ENCODE measurements around the gene LRRIQ4.

LRRIQ4 gene

DNA sequence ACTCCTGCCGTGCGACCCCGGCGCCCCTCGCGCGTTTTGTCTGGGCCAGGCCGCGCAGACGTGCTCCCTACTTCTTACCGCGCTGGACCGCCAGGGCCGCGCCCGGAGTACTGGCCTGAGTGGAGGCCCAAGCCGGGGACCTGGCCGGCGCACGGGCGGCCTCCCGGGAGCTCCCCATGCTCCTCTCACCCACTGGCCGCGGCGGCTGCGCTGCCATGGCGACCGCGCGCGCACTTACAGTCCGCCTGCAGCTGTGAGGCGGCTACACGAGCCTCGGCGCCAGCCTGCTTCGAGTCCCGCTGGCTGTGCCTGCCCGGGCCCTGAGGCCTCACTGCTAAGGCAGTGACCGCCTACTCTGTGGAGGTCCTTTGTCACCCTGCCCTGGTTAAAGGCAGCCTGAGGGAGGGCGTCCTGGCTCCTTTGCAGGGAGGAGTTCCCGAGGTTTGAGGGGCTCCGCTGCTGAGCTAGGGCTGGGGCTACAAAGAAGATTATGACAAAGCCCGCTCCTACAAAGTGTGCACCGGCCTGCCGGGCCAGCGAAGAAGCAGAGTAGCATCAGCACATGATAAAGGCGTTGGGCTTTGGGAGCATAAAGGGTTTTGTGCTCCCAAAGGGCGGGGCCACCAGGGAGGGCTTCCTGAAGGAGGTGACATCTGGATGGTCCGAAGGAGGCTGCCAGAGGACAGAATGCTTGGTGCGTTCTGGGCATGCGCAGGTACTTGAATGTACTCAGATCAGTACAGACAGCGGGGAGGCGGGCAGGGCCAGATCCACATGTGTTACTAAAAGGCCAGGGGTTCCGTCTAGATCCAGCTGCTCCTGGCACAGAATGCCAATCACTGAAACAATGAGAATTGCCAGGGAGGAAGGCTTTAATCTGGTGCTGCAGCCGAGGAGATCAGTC is at the start of gene LRRIQ4, which contains the start of gene LRRC34:
TSS of gene LRRIQ4 (plus strand) at position 539 of the 904 bp plus-strand sequence. CDS start 9,052 bp downstream, outside the sequence.
TSS of gene LRRC34 (minus strand) at position 573 of the 904 bp plus-strand sequence. CDS start at position 217, 356 bp downstream.
- DNase-seq (ENCODE audit: low read depth in 2 of 2) = peak; percentile 73

DNA sequence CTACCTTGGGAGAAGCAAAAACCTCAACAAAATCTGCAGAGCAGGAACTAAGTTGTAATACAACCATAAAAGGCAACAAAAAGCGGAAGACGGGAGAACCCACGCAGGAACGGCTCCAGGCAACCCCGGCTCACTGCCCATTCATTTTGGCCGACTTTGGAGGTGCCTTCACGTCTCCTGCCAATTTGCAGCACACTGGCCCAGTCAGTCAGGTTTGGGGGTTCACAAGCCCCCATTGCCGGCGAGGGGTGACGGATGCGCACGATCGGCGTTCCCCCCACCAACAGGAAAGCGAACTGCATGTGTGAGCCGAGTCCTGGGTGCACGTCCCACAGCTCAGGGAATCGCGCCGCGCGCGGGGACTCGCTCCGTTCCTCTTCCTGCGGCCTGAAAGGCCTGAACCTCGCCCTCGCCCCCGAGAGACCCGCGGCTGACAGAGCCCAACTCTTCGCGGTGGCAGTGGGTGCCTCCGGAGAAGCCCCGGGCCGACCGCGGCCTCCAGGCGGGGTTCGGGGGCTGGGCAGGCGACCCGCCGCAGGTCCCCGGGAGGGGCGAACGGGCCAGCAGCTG is 48.3 kb upstream of the LRRIQ4 start:
- DNase-seq (ENCODE audit: low read depth in 2 of 2) = peak; percentile 40 to 45

DNA sequence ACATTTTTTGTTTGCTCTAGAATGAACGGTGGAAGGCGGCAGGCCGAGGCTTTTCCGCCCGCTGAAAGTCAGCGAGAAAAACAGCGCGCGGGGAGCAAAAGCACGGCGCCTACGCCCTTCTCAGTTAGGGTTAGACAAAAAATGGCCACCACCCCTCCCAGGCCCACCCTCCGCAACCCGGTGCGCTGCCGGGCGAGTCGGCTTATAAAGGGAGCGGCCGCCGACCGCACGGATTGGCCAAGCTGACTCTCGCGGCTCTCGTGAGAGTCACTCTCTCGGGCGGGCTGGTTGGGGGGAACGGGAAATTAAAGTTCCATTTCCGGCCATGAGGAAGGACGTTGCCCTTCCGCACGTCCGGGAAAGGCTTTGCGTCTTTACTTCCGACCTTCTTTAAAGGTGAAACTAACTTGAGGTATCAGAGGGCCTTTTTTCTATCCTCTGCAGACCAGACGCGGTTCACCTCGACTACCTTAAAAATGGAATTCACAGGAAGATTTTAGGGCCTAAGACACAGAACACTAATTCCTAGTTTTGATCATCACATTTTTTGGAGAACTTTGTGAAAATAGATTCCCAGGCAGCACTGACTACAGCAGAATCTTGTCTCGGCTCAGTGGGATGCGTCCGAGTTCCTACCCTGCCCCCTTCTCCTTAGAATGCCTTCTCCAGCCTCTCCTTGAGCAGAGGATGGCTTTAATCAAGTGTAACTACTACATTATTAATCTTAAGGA is 47.6 kb upstream of the LRRIQ4 start, which contains the start of gene TERC:
TSS of gene TERC (minus strand) at position 179 of the 731 bp plus-strand sequence.
- DNase-seq (ENCODE audit: low read depth in 2 of 2) = peak; percentile 84 to 87

DNA sequence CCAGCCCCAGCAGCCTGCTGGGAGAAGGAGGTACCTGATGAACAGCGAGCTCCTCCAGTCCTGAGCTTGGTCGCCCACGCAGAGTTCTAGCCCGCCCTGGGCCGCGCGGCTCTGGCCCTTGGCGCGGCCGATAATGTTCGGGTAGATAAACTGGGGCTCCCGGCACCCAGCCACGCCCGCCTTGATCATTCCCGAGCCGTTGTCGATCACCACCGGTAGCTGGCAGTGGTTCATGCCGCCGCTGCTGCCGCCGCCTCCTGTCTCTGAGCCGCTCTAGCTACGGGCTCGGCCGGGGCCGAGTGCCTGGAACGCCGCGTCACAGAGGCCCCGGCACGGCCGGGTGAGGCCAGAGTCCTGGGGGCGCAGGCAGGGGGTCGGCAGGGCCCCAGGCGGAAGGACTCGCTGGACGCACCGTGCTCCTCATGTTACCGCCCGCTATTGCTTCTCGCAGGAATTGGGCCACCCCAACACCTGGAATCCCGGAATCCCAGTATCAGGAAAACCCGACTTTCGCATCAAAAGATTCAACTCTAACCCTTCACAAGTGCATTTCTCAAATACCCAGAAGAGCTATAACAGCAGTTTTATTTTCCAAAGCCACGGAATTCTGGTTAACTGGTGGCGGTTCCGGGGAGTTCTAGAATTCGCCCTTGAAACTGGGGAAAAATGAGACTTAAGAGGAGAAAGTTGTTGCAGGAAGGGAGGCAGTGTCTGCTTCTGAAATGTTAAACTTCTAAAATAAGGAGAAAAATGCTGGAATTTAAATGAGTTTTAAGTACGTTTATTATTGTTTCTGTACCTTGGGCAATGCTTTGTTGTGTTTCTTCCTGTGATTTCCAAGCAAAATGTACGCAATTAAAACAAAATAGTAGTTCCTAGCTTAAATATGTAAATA is 43.1 kb upstream of the LRRIQ4 start, which contains the start of gene ACTRT3:
TSS of gene ACTRT3 (minus strand) at position 275 of the 895 bp plus-strand sequence. CDS start at position 234, 41 bp downstream.
- DNase-seq (ENCODE audit: low read depth in 2 of 2) = peak; percentile 57 to 60

DNA sequence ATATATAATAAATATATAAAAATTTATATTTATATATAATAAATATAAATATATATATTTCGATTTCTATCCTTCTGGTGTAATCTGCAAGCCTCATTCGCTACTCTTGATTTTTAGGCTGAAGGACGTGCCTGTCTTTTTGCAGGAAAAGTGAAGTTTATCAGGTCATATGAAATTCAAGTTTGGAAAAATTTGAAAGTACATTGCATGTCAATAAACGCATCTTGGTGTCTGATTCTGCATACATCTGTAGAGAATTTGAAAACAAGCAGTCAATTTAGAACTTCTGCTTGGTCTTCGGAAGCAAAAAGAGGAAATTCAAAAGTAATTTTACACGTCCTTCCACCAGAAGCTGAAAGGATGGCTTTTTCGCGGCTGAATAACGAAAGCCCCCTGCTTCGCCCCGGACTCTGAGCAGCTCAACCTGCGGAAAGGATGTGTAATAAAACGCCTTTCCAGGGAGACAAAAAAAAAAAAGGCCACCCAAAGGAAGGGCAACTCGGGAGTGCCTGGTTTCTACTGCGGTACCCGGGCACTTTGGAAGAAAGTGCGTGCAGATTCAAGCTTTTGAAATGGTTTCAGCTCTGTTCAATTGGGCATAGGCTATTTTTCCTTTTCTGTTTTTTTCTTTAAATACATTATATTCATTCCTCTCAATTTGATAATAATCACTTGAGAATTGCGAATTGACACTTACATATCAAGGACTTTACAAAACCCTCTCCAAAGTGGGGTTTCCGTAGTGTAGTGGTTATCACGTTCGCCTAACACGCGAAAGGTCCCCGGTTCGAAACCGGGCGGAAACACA is 41.0 kb upstream of the LRRIQ4 start:
- no peak for DNase-seq (ENCODE audit: low read depth in 2 of 2)

DNA sequence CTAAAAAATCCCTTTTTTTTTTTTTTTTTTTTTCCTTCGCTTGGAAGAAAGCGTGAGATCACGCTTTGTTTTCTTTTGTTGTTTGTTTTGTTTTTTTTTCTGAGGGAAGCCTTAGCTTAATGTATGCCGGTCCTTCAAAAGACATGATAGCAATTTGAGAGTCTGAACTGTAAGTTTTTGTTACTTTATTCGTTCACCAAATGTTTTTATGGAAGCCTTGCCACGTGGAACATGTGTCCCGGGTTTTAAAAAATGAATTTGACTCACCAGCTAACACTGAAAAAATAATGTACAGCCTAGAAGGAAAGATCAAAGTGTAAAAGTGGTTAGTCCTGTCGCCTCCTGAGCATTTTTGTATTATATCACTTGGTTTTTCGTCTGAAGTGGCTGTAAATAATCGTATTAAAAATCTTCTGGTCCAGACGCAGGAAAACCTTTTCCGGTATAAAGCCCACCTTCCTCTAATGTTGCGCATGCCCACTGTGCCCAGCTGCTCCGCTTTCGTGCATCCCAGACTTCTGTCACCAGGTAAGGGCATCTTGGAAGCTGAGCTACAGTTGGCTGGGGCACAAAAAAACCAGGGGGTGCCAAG is 40.3 kb upstream of the LRRIQ4 start:
- DNase-seq (ENCODE audit: low read depth in 2 of 2) = peak in 1 of 2 donors; percentile 36

DNA sequence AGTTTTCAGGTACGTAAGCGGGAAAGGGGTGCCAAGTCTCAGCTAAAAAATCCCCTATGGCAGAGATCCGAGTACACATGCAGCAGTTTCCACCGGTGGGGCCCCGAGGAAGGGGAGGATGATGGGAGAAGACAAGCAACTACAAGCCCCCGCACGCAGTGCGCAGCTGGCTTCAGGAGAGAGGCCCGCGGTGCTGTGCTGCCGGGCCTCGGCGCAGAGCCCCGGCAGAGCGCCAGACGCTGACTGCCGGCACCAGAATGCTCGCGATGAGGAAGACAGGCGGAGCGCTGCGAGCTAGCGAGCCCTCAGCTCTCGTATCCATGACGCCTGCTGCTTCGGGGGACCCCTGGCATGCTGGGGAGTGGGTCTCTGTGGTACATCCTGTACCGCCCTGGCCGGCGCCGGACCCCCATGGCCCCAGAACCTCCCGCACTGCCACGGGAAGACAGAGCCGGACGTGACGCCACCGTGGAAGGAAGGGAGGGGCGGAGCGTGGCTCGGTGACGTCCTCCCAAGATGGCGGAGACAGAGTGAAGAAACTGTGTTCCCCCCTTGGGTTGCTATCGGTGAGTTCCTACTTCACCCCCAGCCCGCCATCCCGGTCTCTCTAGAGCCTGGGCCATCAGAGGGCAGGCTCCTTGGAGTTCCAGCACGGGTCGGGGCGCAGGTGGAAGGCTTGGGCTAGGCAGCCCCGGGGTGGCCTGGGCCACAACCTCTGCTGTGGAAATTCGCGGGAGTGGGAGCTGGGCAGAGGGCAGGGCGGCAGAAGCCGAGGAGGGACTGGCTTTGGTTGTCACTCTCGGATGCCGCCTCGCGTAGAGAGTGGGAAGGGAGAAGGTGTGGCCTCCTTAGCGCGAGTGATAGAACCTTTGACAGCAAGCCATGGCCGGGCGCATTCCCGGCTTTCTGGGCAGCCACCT is 39.5 kb upstream of the LRRIQ4 start, which contains the start of gene MYNN:
TSS of gene MYNN (plus strand) at position 500 of the 920 bp plus-strand sequence. CDS start 900 bp downstream, outside the sequence.
- DNase-seq (ENCODE audit: low read depth in 2 of 2) = peak; percentile 81 to 89

DNA sequence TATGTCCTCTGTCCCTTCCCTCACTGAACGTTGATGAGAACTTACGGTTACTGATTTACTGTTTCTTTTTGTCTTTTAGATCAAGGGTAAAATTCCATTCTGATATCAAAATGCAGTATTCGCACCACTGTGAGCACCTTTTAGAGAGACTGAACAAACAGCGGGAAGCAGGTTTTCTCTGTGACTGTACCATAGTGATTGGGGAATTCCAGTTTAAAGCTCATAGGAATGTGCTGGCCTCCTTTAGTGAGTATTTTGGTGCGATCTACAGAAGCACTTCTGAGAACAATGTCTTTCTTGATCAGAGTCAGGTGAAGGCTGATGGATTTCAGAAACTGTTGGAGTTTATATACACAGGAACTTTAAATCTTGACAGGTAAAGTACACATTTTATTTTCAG is 38.5 kb upstream of the LRRIQ4 start:
- DNase-seq (ENCODE audit: low read depth in 2 of 2) = no peak

DNA sequence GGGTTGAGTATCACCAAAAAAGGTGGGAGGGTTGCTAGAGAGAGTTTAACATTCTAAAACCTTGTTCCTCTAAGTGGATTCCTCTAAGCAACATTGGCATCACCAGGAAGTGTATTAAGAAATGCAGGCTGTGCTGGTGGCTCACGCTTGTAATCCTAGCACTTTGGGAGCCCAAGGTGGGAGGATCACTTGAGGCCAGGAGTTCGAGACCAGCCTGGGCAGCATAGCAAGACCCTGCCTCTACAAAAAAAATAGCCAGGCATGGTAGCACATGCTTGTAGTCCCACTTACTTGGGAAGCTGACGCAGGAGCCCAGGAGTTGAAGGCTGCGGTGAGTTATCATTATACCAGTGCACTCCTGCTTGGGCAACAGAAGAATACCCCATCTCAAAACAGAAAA is 34.8 kb upstream of the LRRIQ4 start:
- DNase-seq (ENCODE audit: low read depth in 2 of 2) = no peak

DNA sequence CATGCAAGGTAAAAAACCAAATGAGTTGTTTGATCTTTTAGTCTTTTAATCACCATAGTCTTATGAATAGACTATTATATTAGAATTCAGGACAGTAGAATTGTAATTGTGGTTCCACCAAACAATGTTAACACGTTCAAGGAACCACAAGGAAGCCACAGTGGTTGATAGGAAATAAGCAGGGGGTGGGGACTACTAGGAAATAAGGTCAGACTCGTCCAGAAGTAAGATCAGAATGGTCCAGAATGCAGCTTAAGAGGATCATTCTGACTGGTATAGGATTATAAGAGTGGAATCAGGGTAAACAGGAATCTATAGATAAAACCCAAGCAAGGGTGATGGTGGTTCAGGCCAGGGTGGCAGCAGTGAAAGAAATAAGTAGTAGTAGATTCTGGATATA is 31.9 kb upstream of the LRRIQ4 start:
- no peak for DNase-seq (ENCODE audit: low read depth in 2 of 2)

DNA sequence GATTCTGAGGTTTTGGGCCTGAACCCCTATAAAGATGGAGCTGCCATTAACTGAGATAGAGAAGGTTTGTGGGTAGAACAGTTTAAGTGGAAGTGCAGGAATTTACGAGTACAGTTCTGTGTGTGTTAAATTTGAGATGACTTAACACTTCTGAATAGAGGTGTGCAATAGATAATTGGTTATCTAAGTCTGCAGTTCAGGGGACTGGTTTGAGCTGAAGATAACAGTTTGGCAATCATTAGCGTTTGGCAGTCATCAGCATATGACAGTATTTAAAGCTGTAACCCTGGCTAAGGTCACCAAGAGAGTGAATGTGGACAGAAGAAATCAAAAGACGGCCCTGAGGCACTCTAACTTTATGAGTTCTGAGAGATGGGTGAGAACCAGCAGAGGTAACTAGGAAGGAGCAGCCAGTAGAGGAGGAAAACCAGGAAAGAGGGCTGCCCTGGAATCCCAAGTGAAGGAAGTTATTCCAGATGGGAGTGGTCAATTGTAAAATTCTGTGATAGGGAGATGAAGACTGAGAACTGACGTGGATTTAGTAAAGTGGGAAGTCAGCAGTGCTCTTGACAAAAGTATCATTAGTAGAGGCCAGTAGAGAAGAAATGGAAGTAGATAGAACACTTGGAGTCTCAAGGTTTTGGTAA is 31.3 kb upstream of the LRRIQ4 start:
- DNase-seq (ENCODE audit: low read depth in 2 of 2) = no peak

DNA sequence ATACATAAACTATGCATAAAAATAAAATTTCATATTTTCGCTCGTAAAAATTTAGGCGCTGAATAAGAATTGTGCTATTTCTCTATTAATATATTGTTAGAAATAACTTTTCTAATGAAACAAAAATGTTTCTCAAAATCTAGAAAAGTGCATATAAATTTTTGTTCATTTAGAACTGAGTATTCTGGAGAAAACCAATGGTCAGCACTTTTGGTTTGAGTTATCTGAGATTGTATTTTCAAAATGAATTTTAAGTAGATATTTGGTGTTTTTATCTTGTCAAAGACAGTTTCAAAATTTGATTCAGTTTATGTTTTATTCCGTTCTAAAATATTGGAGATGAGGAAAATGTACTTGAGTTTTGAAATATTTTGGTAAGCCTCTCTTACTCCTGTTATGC is 25.6 kb upstream of the LRRIQ4 start:
- no peak for DNase-seq (ENCODE audit: low read depth in 2 of 2)

DNA sequence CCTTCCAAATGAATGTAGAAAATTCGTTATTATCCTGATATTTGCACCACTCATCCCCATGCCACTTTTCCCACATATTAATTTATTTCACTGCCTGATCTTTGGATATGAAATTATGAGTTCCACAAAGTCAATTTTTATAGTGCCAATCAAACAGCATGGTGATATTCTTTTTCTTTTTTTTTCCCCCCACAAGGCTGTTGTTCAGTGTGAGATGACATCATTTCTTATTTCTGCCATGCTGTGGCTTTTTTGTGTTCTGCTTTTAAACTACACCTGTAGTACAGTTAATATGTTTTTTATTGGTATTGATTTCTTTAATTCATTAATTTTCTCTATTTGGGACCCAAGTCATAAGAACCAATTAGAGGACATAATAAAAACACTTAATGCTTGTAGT is 24.9 kb upstream of the LRRIQ4 start:
- no peak for DNase-seq (ENCODE audit: low read depth in 2 of 2)

DNA sequence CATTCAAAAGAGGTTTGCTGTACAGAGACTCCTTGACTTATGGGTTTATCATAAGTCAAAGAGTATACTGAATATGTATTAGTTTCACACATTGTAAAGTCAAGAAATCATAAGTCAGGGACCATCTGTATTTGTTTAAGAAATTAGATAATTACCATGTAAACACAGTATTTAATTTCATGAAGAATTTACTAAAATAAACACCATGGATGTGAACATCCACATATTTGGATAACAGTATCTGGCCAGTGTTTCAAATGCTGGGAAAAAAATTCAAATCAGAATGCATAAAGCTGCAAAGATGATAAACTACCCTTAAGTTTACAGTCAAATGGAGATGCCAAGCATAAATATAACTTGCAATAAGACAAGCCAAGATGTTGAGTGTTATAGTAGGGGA is 22.5 kb upstream of the LRRIQ4 start:
- DNase-seq (ENCODE audit: low read depth in 2 of 2) = no peak

DNA sequence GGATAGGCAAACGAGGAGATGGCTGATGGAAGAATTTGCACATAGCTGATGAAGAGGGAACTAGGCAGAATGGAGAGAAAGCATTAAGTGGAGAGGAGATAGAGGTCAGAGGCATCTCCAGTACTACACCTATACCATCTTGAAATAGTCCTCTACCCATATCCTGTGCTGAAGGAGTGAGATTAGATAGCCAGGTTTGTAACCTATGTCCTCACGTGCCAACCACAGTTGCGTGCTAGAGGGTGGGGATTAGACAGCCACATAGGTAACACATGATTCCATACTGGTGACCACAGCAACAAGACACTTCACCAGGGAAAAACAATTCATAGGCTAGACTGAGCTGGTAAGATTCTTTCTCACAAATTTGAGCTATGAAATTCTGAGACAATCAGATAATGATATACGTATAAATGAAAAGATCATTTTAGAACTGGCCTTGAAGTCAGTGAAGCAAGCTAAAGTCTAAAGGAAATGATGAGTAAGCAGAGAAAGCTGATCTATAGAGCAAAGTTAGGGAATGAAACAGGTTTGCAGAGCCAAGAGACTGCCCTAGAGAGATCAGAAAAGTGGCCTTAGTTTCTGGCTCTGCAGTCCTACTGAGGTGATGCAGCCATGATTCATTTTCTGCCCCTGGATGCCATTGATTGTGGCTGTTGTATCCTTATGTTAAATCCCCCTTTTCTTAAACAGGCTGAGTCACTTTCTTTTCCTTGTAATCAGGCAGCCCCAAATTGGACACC is 21.8 kb upstream of the LRRIQ4 start:
- DNase-seq (ENCODE audit: low read depth in 2 of 2) = no peak

DNA sequence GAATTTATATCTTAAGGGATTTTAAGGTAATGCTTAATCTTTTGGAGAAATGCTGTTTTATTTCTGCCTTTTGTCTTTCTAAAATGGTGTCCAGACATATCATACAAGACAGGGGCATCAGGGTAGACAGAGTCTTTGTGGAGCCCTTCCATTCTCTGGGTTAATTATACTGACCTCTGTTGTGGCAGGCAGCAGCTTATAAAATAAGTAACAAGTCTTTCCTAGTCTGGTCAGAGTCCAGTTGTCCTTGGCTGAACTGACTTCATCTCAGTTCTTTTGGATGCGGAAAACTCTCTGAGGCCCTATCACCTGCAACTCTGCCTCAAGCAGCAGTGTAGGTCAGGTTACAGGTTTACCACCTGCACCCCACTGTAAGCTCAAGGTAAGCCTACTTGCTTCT is 20.3 kb upstream of the LRRIQ4 start:
- DNase-seq (ENCODE audit: low read depth in 2 of 2) = no peak

DNA sequence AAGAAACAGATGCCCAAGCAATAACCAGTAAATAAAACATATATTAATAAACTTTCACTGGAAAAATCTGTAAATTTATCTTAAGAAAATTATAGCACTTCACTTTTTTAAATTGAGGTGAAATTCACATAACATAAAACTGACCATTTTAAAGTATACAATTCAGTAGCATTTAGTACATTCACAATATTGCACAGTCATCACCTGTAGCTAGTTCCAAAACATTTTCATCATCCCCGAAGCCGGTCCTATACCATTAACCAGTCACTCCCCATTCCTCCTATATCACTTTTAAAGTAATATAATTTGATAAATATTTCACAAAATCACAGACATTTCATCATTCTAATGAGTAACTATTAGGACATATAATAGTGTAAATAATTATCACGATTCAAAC is 8.0 kb upstream of the LRRIQ4 start:
- DNase-seq (ENCODE audit: low read depth in 2 of 2) = no peak
